K562 (cell line): ENCODE results near the gene ZDHHC17. TPM values are rescaled to one million over a fixed set of nuclear protein-coding genes. Genes with fewer than 3 reads are reported as not detected.

Experiments used
- ATAC-seq: fragments of 200-7000 bp; cut with Tn5 transposase; 3 replicates; pipeline ENCODE4 v1.9.1; 2020; ENCODE audit warnings: moderate library complexity
- BruUV-seq: library from RNA; stranded (reverse); fragments of 400-500 nt; replicated peaks from 2 replicates; lab custom pipeline; 2021; lab: Mats Ljungman, UMichigan
- CTCF ChIA-PET: fragments of 300-600 bp; formaldehyde crosslinking; extraction: SDS; loops from one replicate; lab custom pipeline; 2021; ENCODE audit warnings: low intra/inter-chr PET ratio; lab: Yijun Ruan, JAX
- POLR2A ChIA-PET: fragments of 300-600, 350-650 bp; sonication (Branson Sonifier 250); formaldehyde crosslinking; extraction: SDS; loops from one replicate; lab custom pipeline; 2021; ENCODE audit warnings: antibody characterized with exemption, inconsistent platforms; lab: Yijun Ruan, JAX
- DNase-seq, 4 experiments: peaks; one replicate each; pipeline versions ENCODE4 v3.0.0 to v3.0.0-alpha.2; 2011 to 2018; ENCODE audit warnings: low spot score in 3 of 4, mixed read lengths in 3 of 4; ENCODE audit errors: extremely low read depth in 1 of 4
- FAIRE-seq: peaks from 2 replicates; lab custom pipeline; 2011; peaks lifted over from hg19 to GRCh38; lab: Jason Lieb, UNC
- H2AFZ ChIP-seq: 2 replicates; pipeline ENCODE4 v1.6.0; 2011; ENCODE audit warnings: low read depth, low read length, control low read depth, inconsistent platforms
- H3K27ac ChIP-seq: fragments of 200-600 bp; 3 replicates; pipeline ENCODE4 v1.8.0; 2011; ENCODE audit warnings: low read depth, mild to moderate bottlenecking, control low read depth, inconsistent platforms, low read length, moderate library complexity, mixed read lengths; ENCODE audit errors: extremely low read depth
- H3K27me3 ChIP-seq, 2 experiments: fragments of 300-600 bp in 1 of 2; 2 replicates in 1 of 2; 3 replicates in 1 of 2; pipeline versions ENCODE4 v1.6.0 to v1.8.0; 2011; ENCODE audit warnings: inconsistent platforms in 2 of 2, low read length in 2 of 2, mild to moderate bottlenecking in 1 of 2, mixed read lengths in 1 of 2, moderate library complexity in 1 of 2; ENCODE audit not compliant: control insufficient read depth in 2 of 2, insufficient read depth in 2 of 2
- H3K36me3 ChIP-seq: fragments of 300-600 bp; 3 replicates; pipeline ENCODE4 v1.8.0; 2011; ENCODE audit warnings: mild to moderate bottlenecking, low read length, inconsistent platforms; ENCODE audit not compliant: control insufficient read depth, insufficient read depth
- H3K4me1 ChIP-seq, 2 experiments: fragments of 200-600 bp in 1 of 2; replicated peaks in 1 of 2; 2 replicates in 1 of 2; 3 replicates in 1 of 2; pipeline versions ENCODE4 v1.5.1 to v1.8.0; 2011; ENCODE audit warnings: inconsistent platforms in 2 of 2, low read length in 2 of 2, mild to moderate bottlenecking in 1 of 2, mixed read lengths in 1 of 2, moderate library complexity in 1 of 2; ENCODE audit not compliant: control insufficient read depth in 2 of 2, insufficient read depth in 2 of 2
- H3K4me2 ChIP-seq: 2 replicates; pipeline ENCODE4 v1.6.1; 2011; ENCODE audit warnings: low read length, control low read depth, inconsistent platforms, mixed read lengths; ENCODE audit not compliant: insufficient read depth
- H3K4me3 ChIP-seq: fragments of 200-600 bp; sonication (generic), shearing (Covaris generic); 2 replicates; pipeline ENCODE4 v1.5.1; 2016; ENCODE audit warnings: control low read depth, inconsistent platforms
- H3K79me2 ChIP-seq: fragments of 200-600 bp; 3 replicates; pipeline ENCODE4 v1.8.0; 2011; ENCODE audit warnings: low read length, inconsistent platforms; ENCODE audit not compliant: control insufficient read depth, insufficient read depth
- H3K9ac ChIP-seq, 2 experiments: 2 replicates each; pipeline versions ENCODE4 v1.6.0 to v1.6.1; 2011; ENCODE audit warnings: low read depth in 2 of 2, low read length in 2 of 2, control low read depth in 1 of 2, inconsistent platforms in 1 of 2, mild to moderate bottlenecking in 1 of 2, mixed read lengths in 1 of 2; ENCODE audit not compliant: insufficient read depth in 1 of 2
- H3K9me1 ChIP-seq: one replicate; pipeline ENCODE4 v1.6.0; 2011; ENCODE audit warnings: inconsistent platforms, mild to moderate bottlenecking, low read length, moderate library complexity; ENCODE audit not compliant: control insufficient read depth, insufficient read depth
- H3K9me3 ChIP-seq: replicated peaks from 2 replicates; pipeline ENCODE4 v1.5.1; 2011; ENCODE audit warnings: low read depth, low read length, inconsistent platforms; ENCODE audit not compliant: control insufficient read depth, insufficient read depth
- H4K20me1 ChIP-seq: replicated peaks from 2 replicates; pipeline ENCODE4 v1.6.1; 2011; ENCODE audit warnings: low read length, inconsistent platforms, mixed read lengths; ENCODE audit not compliant: control insufficient read depth, insufficient read depth
- BRCA1 ChIP-seq, 2 experiments: fragments of 450-650 bp in 1 of 2; sonication (generic) in 1 of 2; formaldehyde crosslinking in 1 of 2; IDR thresholded peaks; 2 replicates each; pipeline versions ENCODE4 v1.5.0 to v1.6.1; 2017 to 2020; ENCODE audit warnings: mild to moderate bottlenecking in 1 of 2, missing genetic modification reagents in 1 of 2
- E2F3 ChIP-seq: fragments of 250-450 bp; sonication (Bioruptor Pico); IDR thresholded peaks from 2 replicates; pipeline ENCODE4 v1.4.0; 2020; ENCODE audit warnings: mild to moderate bottlenecking
- FOXA3 ChIP-seq, 2 experiments: fragments of 450-650 bp in 1 of 2; sonication (generic) in 1 of 2; formaldehyde crosslinking; IDR thresholded peaks in 1 of 2; conservative IDR thresholded peaks in 1 of 2; 2 replicates each; pipeline versions ENCODE4 v1.4.0 to v1.8.0; 2020 to 2022; ENCODE audit warnings: mild to moderate bottlenecking in 2 of 2, missing genetic modification reagents in 1 of 2
- FOXK2 ChIP-seq, 2 experiments: fragments of 450-650 bp; IDR thresholded peaks in 1 of 2; conservative IDR thresholded peaks in 1 of 2; 2 replicates each; pipeline ENCODE4 v1.6.1; 2016; ENCODE audit warnings: low read depth in 2 of 2, mild to moderate bottlenecking in 1 of 2
- PPARD ChIP-seq: fragments of 250-450 bp; sonication (Bioruptor Pico); IDR thresholded peaks from 2 replicates; pipeline ENCODE4 v1.8.0; 2022; ENCODE audit warnings: inconsistent platforms, mild to moderate bottlenecking, moderate library complexity
- SPI1 ChIP-seq: IDR thresholded peaks from 2 replicates; pipeline ENCODE4 v1.6.1; 2011; ENCODE audit warnings: low read depth, low read length, control low read depth, borderline replicate concordance
- U2AF2 ChIP-seq: fragments of 200-400 bp; formaldehyde crosslinking; optimal IDR thresholded peaks from 2 replicates; pipeline ENCODE3; 2017; ENCODE audit warnings: low read depth, mild to moderate bottlenecking, low read length
- ZFP30 ChIP-seq: fragments of 250-450 bp; sonication (Bioruptor Pico); IDR thresholded peaks from 2 replicates; pipeline ENCODE4 v1.8.0; 2022; ENCODE audit warnings: moderate library complexity, mild to moderate bottlenecking, inconsistent platforms, borderline replicate concordance
- WGBS: fragments of 100-300 bp; shearing (Covaris generic); methylation state at CpG from one replicate; pipeline ENCODE4 v1.1.6; 2016; ENCODE audit warnings: low coverage, mixed read lengths; ENCODE audit not compliant: insufficient coverage; ENCODE audit errors: missing lambda C conversion rate; 5-methylcytosine and 5-hydroxymethylcytosine counted together
- in situ Hi-C: fragments of 300-500 bp; cut with MboI; formaldehyde crosslinking; loops from 4 replicates; pipeline ENCODE4 v1.15.0; 2018; ENCODE audit warnings: inconsistent platforms, mixed read lengths
- intact Hi-C: fragments of 100-400 bp; cut with micrococcal nuclease; formaldehyde crosslinking; loops from 2 replicates; pipeline ENCODE4 v1.14.2; 2022
- polyA plus RNA-seq, 8 experiments: library from polyadenylated mRNA; depleted of rRNA in 4 of 8; stranded (reverse) in 5 of 8; unstranded in 3 of 8; fragments of >200 nt; fragmentation: Nextera tagmentation in 2 of 8; fragmentation: Illumina TruSeq in 1 of 8; extraction: Ambion mirVana in 2 of 8; extraction: Trizol in 1 of 8; gene quantifications; 2 replicates each; pipeline versions ENCODE4 v1.2.1 to v1.2.3, GENCODE V29; 2011 to 2014; ENCODE audit warnings: inconsistent platforms in 1 of 8, missing spikeins in 1 of 8
- total RNA-seq, 7 experiments: library from RNA; depleted of rRNA in 6 of 7; stranded (reverse); fragments of >200 nt in 6 of 7; fragmentation: Illumina TruSeq in 2 of 7; extraction: Trizol in 2 of 7; gene quantifications; 2 replicates each; pipeline versions ENCODE4 v1.2.1 to v1.2.3, GENCODE V29; 2011 to 2021; ENCODE audit warnings: low replicate concordance in 1 of 7
- TF ChIP-seq, protein P1 (sequence below): fragments of 200-800 bp; sonication (Bioruptor generic); IDR thresholded peaks from 2 replicates; pipeline ENCODE4 v1.6.1; 2017; ENCODE audit warnings: missing genetic modification characterization, missing compliant biosample characterization

Gene ZDHHC17
- total and polyA plus RNA-seq, 9 of the 15 experiments (the other 6 are each of a cell fraction or from before 2014, with no cell fraction given) = 6.7 to 66.0 (median 27.5) TPM

DNA sequence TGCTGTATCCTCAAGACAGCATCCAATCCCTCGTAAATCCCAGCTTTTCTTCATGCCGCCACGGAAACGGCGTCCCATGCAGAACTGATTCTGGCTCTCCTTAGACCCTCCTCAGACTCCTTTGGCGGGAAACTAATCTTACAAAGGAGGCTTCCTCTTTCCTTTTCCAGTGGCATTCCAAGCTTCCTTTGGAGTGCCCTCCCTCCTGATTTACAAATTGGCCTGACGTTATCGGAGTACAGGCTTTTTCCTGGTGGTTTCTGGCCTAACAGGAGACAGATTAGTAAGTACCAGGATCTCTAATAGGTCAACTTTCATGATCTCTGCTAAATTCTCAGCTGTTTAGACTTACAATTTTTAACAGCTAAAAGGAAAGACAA is 1.3 kb upstream of the ZDHHC17 start:
- in situ Hi-C loops (no loop called here), intact Hi-C loops (no loop called here)
- no peak for TF ChIP-seq BRCA1 (IDR thresholded peaks at IDR 0.05)
- no peak for TF ChIP-seq BRCA1 (CRISPR knock-in tag; IDR thresholded peaks at IDR 0.05)
- TF ChIP-seq SPI1 = peak; percentile 63; the same call in 1 of the 2 replicates
- no peak for TF ChIP-seq PPARD (CRISPR knock-in tag)
- 0 out of 2 replicates have a peak, but pooled peaks have one; percentile 48 for TF ChIP-seq E2F3 (CRISPR knock-in tag)
- H4K20me1 ChIP-seq = 0 out of 2 replicates have a peak, but pooled peaks cover 6% of the 10 kb centered on the region
- peaks cover 4% of the 10 kb centered on the region; the same call in 1 of the 3 replicates for H3K36me3 ChIP-seq
- H3K9me3 ChIP-seq = no peaks in the 10 kb centered on the region
- H3K27ac ChIP-seq = peak overlapping the region; percentile 97
- ChIA-PET CTCF (no interaction called here), POLR2A (interaction anchor here (0.6 to 1.9 kb wide), 6 partner anchors 9 to 270 kb away, joined by 3 to 8 read pairs (median 4); no protein-coding TSS in a partner anchor)
- FAIRE-seq (peak; percentile 32), DNase-seq (no peak), ATAC-seq (no peak)
- BruUV-seq = no TSS peak
- H3K4me2 ChIP-seq = peak overlapping the region; percentile 66
- H3K9me1 ChIP-seq = no peaks in the 10 kb centered on the region
- H3K4me3 ChIP-seq = peak overlapping the region; percentile 87; the same call in 1 of the 2 replicates
- H3K27me3 ChIP-seq = no peaks in the 10 kb centered on the region
- peak overlapping the region; percentile 18 to 84; a peak in 3 of 4 replicates for H3K9ac ChIP-seq
- H2AFZ ChIP-seq = peak overlapping the region; percentile 86
- peaks cover 34% of the 10 kb centered on the region for H3K79me2 ChIP-seq
- WGBS = 61% methylated on average over 8 of the region's 8 CpGs
- H3K4me1 ChIP-seq = peaks cover 8 to 13% of the 10 kb centered on the region in 2 experiments; a peak in 4 of 5 replicates

- ChIA-PET CTCF (no interaction called here), POLR2A (interaction anchor here (1.0 to 1.4 kb wide), 2 partner anchors 14 to 119 kb away, joined by 3 to 4 read pairs; no protein-coding TSS in a partner anchor)
- TF ChIP-seq, protein P1, sequence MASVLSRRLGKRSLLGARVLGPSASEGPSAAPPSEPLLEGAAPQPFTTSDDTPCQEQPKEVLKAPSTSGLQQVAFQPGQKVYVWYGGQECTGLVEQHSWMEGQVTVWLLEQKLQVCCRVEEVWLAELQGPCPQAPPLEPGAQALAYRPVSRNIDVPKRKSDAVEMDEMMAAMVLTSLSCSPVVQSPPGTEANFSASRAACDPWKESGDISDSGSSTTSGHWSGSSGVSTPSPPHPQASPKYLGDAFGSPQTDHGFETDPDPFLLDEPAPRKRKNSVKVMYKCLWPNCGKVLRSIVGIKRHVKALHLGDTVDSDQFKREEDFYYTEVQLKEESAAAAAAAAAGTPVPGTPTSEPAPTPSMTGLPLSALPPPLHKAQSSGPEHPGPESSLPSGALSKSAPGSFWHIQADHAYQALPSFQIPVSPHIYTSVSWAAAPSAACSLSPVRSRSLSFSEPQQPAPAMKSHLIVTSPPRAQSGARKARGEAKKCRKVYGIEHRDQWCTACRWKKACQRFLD = 0 out of 2 replicates have a peak, but pooled peaks have one; percentile 5
- TF ChIP-seq ZFP30 (CRISPR knock-in tag) (no peak), FOXA3 (CRISPR knock-in tag; conservative IDR thresholded peaks at IDR 0.05 in 1 of 2, IDR thresholded peaks at IDR 0.05 in 1 of 2) (peak; percentile 18 to 44; a peak in 2 of 4 replicates), FOXK2 (conservative IDR thresholded peaks at IDR 0.05 in 1 of 2, IDR thresholded peaks at IDR 0.05 in 1 of 2; ENCODE audit: low read depth in 2 of 2) (peak; percentile 57 to 81; a peak in 3 of 4 replicates), U2AF2 (no peak)
- DNase-seq (peak in 1 of 4 experiments; percentile 37), ATAC-seq (peak; percentile 6; the same call in 1 of the 3 replicates), FAIRE-seq (peak; percentile 6)
- Histone ChIP-seq H3K27me3 (no peaks in the 10 kb centered on the region), H3K9me3 (no peaks in the 10 kb centered on the region), H3K4me2 (peak overlapping the region; percentile 99), H3K27ac (peak overlapping the region; percentile 97), H2AFZ (peak overlapping the region; percentile 96), H3K9ac (peak overlapping the region; percentile 84 to 99), H3K4me1 (peaks cover 8 to 22% of the 10 kb centered on the region in 2 experiments; a peak in 4 of 5 replicates), H4K20me1 (peaks cover 14% of the 10 kb centered on the region; the same call in 1 of the 2 replicates), H3K79me2 (peaks cover 56% of the 10 kb centered on the region), H3K9me1 (no peaks in the 10 kb centered on the region), H3K4me3 (peak overlapping the region; percentile 87), H3K36me3 (peaks cover 4% of the 10 kb centered on the region; the same call in 1 of the 3 replicates)
- in situ Hi-C loops (no loop called here), intact Hi-C loops (loop anchor here (2.0 kb wide), 1 partner anchor 16 kb away; no protein-coding TSS in a partner anchor)
- BruUV-seq = TSS peak; percentile 59
- 2% methylated on average over 9 of the region's 9 CpGs for WGBS
Observed at GRCh38 chr12:76764856-76765255, 941 bp downstream of the ZDHHC17 start.
